CD14-positive monocyte (primary cell): ENCODE results near the gene ATP4B. TPM values are rescaled to one million over a fixed set of nuclear protein-coding genes. Genes with fewer than 3 reads are reported as not detected.

Experiments
- DNase-seq, 3 donors: peaks; one replicate each; pipeline ENCODE4 v3.0.0-alpha.2; 2011 to 2022
- H2AFZ ChIP-seq: 2 replicates; pipeline ENCODE4 v1.6.0; 2012; ENCODE audit warnings: mild to moderate bottlenecking, low read depth, low read length, inconsistent platforms; ENCODE audit not compliant: insufficient read depth, poor library complexity, severe bottlenecking
- H3K27ac ChIP-seq, 2 donors: 1 replicate in 1 of 2; 2 replicates in 1 of 2; pipeline ENCODE4 v1.5.1; 2012 to 2013; ENCODE audit warnings: low read length in 2 of 2, control low read depth in 1 of 2, inconsistent platforms in 1 of 2, low read depth in 1 of 2, mild to moderate bottlenecking in 1 of 2
- H3K27me3 ChIP-seq, 2 donors: one replicate each; pipeline versions ENCODE4 v1.6.0 to v1.6.1; 2011 to 2013; ENCODE audit warnings: low read length in 2 of 2; ENCODE audit not compliant: control insufficient read depth in 2 of 2, insufficient read depth in 2 of 2
- H3K36me3 ChIP-seq, 2 donors: replicated peaks in 1 of 2; 1 replicate in 1 of 2; 2 replicates in 1 of 2; pipeline versions ENCODE4 v1.5.1 to v1.6.1; 2012 to 2013; ENCODE audit warnings: low read length in 2 of 2, control low read depth in 1 of 2, inconsistent platforms in 1 of 2, mild to moderate bottlenecking in 1 of 2; ENCODE audit not compliant: insufficient read depth in 2 of 2, control insufficient read depth in 1 of 2
- H3K4me1 ChIP-seq, 2 donors: 1 replicate in 1 of 2; 2 replicates in 1 of 2; pipeline versions ENCODE4 v1.5.1 to v1.6.1; 2012 to 2013; ENCODE audit warnings: low read length in 2 of 2, control low read depth in 1 of 2, inconsistent platforms in 1 of 2, mild to moderate bottlenecking in 1 of 2, moderate library complexity in 1 of 2; ENCODE audit not compliant: insufficient read depth in 2 of 2, control insufficient read depth in 1 of 2
- H3K4me2 ChIP-seq: replicated peaks from 2 replicates; pipeline ENCODE3; 2012; ENCODE audit warnings: low read length, moderate library complexity, mild to moderate bottlenecking; ENCODE audit not compliant: poor library complexity, severe bottlenecking; ENCODE audit errors: extremely low read depth
- H3K4me3 ChIP-seq, 3 experiments: fragments of 200-600 bp in 1 of 3; sonication (generic) in 1 of 3; replicated peaks in 1 of 3; 1 replicate in 2 of 3; 2 replicates in 1 of 3; pipeline ENCODE4 v1.5.1; 2011 to 2013; ENCODE audit warnings: low read length in 3 of 3, mild to moderate bottlenecking in 3 of 3, control low read depth in 2 of 3, low read depth in 2 of 3, inconsistent platforms in 1 of 3, moderate library complexity in 1 of 3
- H3K79me2 ChIP-seq: 2 replicates; pipeline ENCODE4 v1.6.0; 2012; ENCODE audit warnings: mild to moderate bottlenecking, control low read depth, inconsistent platforms, low read length, moderate library complexity; ENCODE audit not compliant: insufficient read depth
- H3K9ac ChIP-seq: 2 replicates; pipeline ENCODE4 v1.6.0; 2017; ENCODE audit warnings: low read length, mild to moderate bottlenecking; ENCODE audit not compliant: insufficient read depth, poor library complexity, severe bottlenecking
- H3K9me3 ChIP-seq, 2 donors: replicated peaks in 1 of 2; 1 replicate in 1 of 2; 2 replicates in 1 of 2; pipeline versions ENCODE4 v1.5.1 to v1.6.1; 2012 to 2013; ENCODE audit warnings: low read length in 2 of 2, control low read depth in 1 of 2; ENCODE audit not compliant: control insufficient read depth in 1 of 2, insufficient read depth in 1 of 2
- H4K20me1 ChIP-seq: 2 replicates; pipeline ENCODE4 v1.6.0; 2012; ENCODE audit warnings: mild to moderate bottlenecking, low read length, control low read depth, moderate library complexity; ENCODE audit not compliant: insufficient read depth
- H3K27ac Mint-ChIP-seq, 7 donors: one replicate each; pipeline ENCODE4 v1.8.0; 2020; ENCODE audit warnings: mild to moderate bottlenecking in 7 of 7, mixed read lengths in 7 of 7, moderate library complexity in 6 of 7, inconsistent platforms in 2 of 7
- H3K27me3 Mint-ChIP-seq, 3 donors: one replicate each; pipeline ENCODE4 v1.8.0; 2021 to 2022; ENCODE audit warnings: low read depth in 3 of 3, mild to moderate bottlenecking in 3 of 3, mixed read lengths in 3 of 3, moderate library complexity in 3 of 3, inconsistent platforms in 1 of 3
- H3K36me3 Mint-ChIP-seq, 2 donors: one replicate each; pipeline ENCODE4 v1.8.0; 2020; ENCODE audit warnings: mixed read lengths in 2 of 2, inconsistent platforms in 1 of 2, mild to moderate bottlenecking in 1 of 2
- H3K4me1 Mint-ChIP-seq: one replicate; pipeline ENCODE4 v1.8.0; 2020; ENCODE audit warnings: mild to moderate bottlenecking, mixed read lengths
- H3K4me3 Mint-ChIP-seq, 2 donors: one replicate each; pipeline ENCODE4 v1.8.0; 2020; ENCODE audit warnings: mild to moderate bottlenecking in 2 of 2, mixed read lengths in 2 of 2, moderate library complexity in 1 of 2
- H3K9me3 Mint-ChIP-seq, 7 donors: one replicate each; pipeline ENCODE4 v1.8.0; 2020 to 2022; ENCODE audit warnings: mixed read lengths in 7 of 7, mild to moderate bottlenecking in 6 of 7, moderate library complexity in 6 of 7, inconsistent platforms in 2 of 7
- CTCF ChIP-seq: fragments of 200-600 bp; IDR thresholded peaks from one replicate; pipeline ENCODE4 v1.8.0; 2022; ENCODE audit warnings: antibody characterized with exemption, mild to moderate bottlenecking
- WGBS: methylation state at CpG from one replicate; pipeline ENCODE4 v1.1.5; 2013; ENCODE audit warnings: missing lambda C conversion rate; ENCODE audit not compliant: insufficient coverage; 5-methylcytosine and 5-hydroxymethylcytosine counted together
- intact Hi-C, 2 donors: fragments of 100-400 bp; cut with micrococcal nuclease; formaldehyde crosslinking; loops; one replicate each; pipeline versions ENCODE4 v1.15.0 to v1.15.1; 2023
- polyA plus RNA-seq, 3 donors: library from polyadenylated mRNA; depleted of rRNA in 1 of 3; unstranded in 2 of 3; stranded (reverse) in 1 of 3; fragments of 300-500 nt in 2 of 3; fragments of >200 nt in 1 of 3; fragmentation: Illumina TruSeq in 2 of 3; gene quantifications; 1 replicate in 2 of 3; 2 replicates in 1 of 3; pipeline ENCODE4 v1.2.3, GENCODE V29; 2012 to 2021

ATP4B gene
- polyA plus RNA-seq, 3 donors = not detected

- Histone ChIP-seq H3K4me1 (no peaks in the 10 kb centered on the region), H3K4me2 (no peak overlapping the region), H3K9me3 (peaks cover 14 to 22% of the 10 kb centered on the region in 2 donors), H3K36me3 (no peaks in the 10 kb centered on the region), H3K4me3 (no peak overlapping the region), H3K79me2 (no peaks in the 10 kb centered on the region), H3K27ac (no peak overlapping the region), H3K9ac (no peak overlapping the region), H4K20me1 (no peaks in the 10 kb centered on the region), H3K27me3 (no peaks in the 10 kb centered on the region), H2AFZ (no peak overlapping the region)
- Mint-ChIP-seq H3K4me3 (no peak overlapping the region), H3K36me3 (no peaks in the 10 kb centered on the region), H3K4me1 (no peaks in the 10 kb centered on the region), H3K27me3 (peaks cover 0 to 17% (median 2%) of the 10 kb centered on the region in 3 donors), H3K27ac (peak overlapping the region in 1 of 7 donors; percentile 52), H3K9me3 (peaks cover 12 to 24% (median 17%) of the 10 kb centered on the region in 7 donors)
- no peak for TF ChIP-seq CTCF
- WGBS = 88% methylated on average over 12 of the region's 15 CpGs
- intact Hi-C loops = no loop called here
- DNase-seq = no peak
Observed at GRCh38 chr13:113663934-113664333, 5.9 kb upstream of the ATP4B start.

- Histone ChIP-seq H3K9ac (no peak overlapping the region), H4K20me1 (no peaks in the 10 kb centered on the region), H3K9me3 (peaks cover 14 to 22% of the 10 kb centered on the region in 2 donors), H3K27ac (no peak overlapping the region), H3K4me3 (no peak overlapping the region), H3K4me1 (no peaks in the 10 kb centered on the region), H3K36me3 (no peaks in the 10 kb centered on the region), H3K27me3 (no peaks in the 10 kb centered on the region), H3K79me2 (no peaks in the 10 kb centered on the region), H3K4me2 (no peak overlapping the region), H2AFZ (no peak overlapping the region)
- no peak for DNase-seq
- WGBS = no CpG with 5 or more reads among the region's 2 CpGs
- Mint-ChIP-seq H3K9me3 (peaks cover 12 to 24% (median 17%) of the 10 kb centered on the region in 7 donors), H3K4me1 (no peaks in the 10 kb centered on the region), H3K27me3 (peaks cover 0 to 15% (median 2%) of the 10 kb centered on the region in 3 donors), H3K36me3 (no peaks in the 10 kb centered on the region), H3K4me3 (no peak overlapping the region), H3K27ac (no peak overlapping the region)
- no peak for TF ChIP-seq CTCF
- intact Hi-C loops = no loop called here
Observed at GRCh38 chr13:113661509-113661908, 3.5 kb upstream of the ATP4B start.
